Measurements from ENCODE around the gene PRSS27. TPM values are rescaled to one million over a fixed set of nuclear protein-coding genes. Genes with fewer than 3 reads are reported as not detected.

The PRSS27 gene
- total RNA-seq, 1 donor from 2014 or later, result 2.9 TPM

DNA sequence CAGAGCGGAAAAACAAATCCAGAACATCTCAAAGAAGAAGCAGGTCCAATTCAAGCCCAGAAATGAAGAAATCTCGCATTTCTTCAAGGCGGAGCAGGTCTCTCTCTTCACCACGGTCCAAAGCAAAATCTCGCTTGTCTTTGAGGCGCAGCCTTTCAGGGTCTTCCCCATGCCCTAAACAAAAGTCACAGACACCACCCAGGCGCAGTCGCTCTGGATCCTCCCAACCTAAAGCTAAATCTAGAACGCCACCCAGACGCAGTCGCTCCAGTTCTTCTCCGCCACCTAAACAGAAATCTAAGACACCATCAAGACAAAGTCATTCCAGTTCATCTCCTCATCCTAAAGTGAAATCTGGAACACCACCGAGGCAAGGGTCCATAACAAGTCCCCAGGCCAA is 42.7 kb upstream of the PRSS27 start:
- no peak for DNase-seq (ENCODE audit: low read depth)
- Histone ChIP-seq H3K4me3 (ENCODE audit: low read depth, low read length) (no peak overlapping the region), H3K36me3 (ENCODE audit: control insufficient read depth, insufficient read depth, low read length) (peaks cover 8% of the 10 kb centered on the region), H3K27me3 (ENCODE audit: control insufficient read depth, insufficient read depth, low read length) (no peaks in the 10 kb centered on the region)
- no peak for TF ChIP-seq CTCF (IDR thresholded peaks at IDR 0.05; ENCODE audit: insufficient read depth, low read length, poor library complexity, severe bottlenecking)

- H3K4me3 ChIP-seq (ENCODE audit: low read depth, low read length), result no peak overlapping the region
- no peaks in the 10 kb centered on the region for H3K27me3 ChIP-seq (ENCODE audit: control insufficient read depth, insufficient read depth, low read length)
- TF ChIP-seq CTCF (IDR thresholded peaks at IDR 0.05; ENCODE audit: insufficient read depth, low read length, poor library complexity, severe bottlenecking), result no peak
- no peak for DNase-seq (ENCODE audit: low read depth)
- peaks cover 11% of the 10 kb centered on the region for H3K36me3 ChIP-seq (ENCODE audit: control insufficient read depth, insufficient read depth, low read length)
These were observed 42.0 kb upstream of the PRSS27 start for GRCh38 chr16:2761886-2762583.

- no peak for DNase-seq (ENCODE audit: low read depth)
- H3K27me3 ChIP-seq (ENCODE audit: control insufficient read depth, insufficient read depth, low read length), result no peaks in the 10 kb centered on the region
- H3K36me3 ChIP-seq (ENCODE audit: control insufficient read depth, insufficient read depth, low read length), result peaks cover 10% of the 10 kb centered on the region
- no peak for TF ChIP-seq CTCF (IDR thresholded peaks at IDR 0.05; ENCODE audit: insufficient read depth, low read length, poor library complexity, severe bottlenecking)
- no peak overlapping the region for H3K4me3 ChIP-seq (ENCODE audit: low read depth, low read length)
These were observed 41.4 kb upstream of the PRSS27 start for GRCh38 chr16:2761472-2761871.

GRCh38 chr16:2757344-2757743 is 37.3 kb upstream of the PRSS27 start:
- Histone ChIP-seq H3K27me3 (ENCODE audit: control insufficient read depth, insufficient read depth, low read length) (no peaks in the 10 kb centered on the region), H3K4me3 (ENCODE audit: low read depth, low read length) (no peak overlapping the region), H3K36me3 (ENCODE audit: control insufficient read depth, insufficient read depth, low read length) (peaks cover 10% of the 10 kb centered on the region)
- no peak for DNase-seq (ENCODE audit: low read depth)
- TF ChIP-seq CTCF (IDR thresholded peaks at IDR 0.05; ENCODE audit: insufficient read depth, low read length, poor library complexity, severe bottlenecking), result no peak

- Histone ChIP-seq H3K4me3 (ENCODE audit: low read depth, low read length) (no peak overlapping the region), H3K27me3 (ENCODE audit: control insufficient read depth, insufficient read depth, low read length) (no peaks in the 10 kb centered on the region), H3K36me3 (ENCODE audit: control insufficient read depth, insufficient read depth, low read length) (peaks cover 7% of the 10 kb centered on the region)
- no peak for DNase-seq (ENCODE audit: low read depth)
- TF ChIP-seq CTCF (IDR thresholded peaks at IDR 0.05; ENCODE audit: insufficient read depth, low read length, poor library complexity, severe bottlenecking), result no peak
These were observed 36.4 kb upstream of the PRSS27 start for GRCh38 chr16:2756288-2757015.
